Activated T-helper 1 cell treated with anti-CD3 and anti-CD28 coated beads, Interleukin-12 subunit alpha, Interleukin-12 subunit beta, Interleukin-2, Interleukin-4 antibody, amounts not matched to agents 30 ng/mL and 10 ng/mL and 1 ng/mL, durations not matched to agents 14 hours and 24 hours and 36 hours (primary cell): ENCODE results near the gene PPP1R9A. TPM values are rescaled to one million over a fixed set of nuclear protein-coding genes. Genes with fewer than 3 reads are reported as not detected.
"Not testable (repeated sequence)": the region's sequence is repeated elsewhere in the genome, so short reads cannot be mapped to it uniquely, and the experiment has no call there.

Experiments used
- DNase-seq: peaks from one replicate; pipeline ENCODE4 v3.0.0; 2021; ENCODE audit warnings: low spot score
- H3K27ac Mint-ChIP-seq: one replicate; pipeline ENCODE4 v1.8.0; 2021; ENCODE audit warnings: mild to moderate bottlenecking, mixed read lengths
- H3K27me3 Mint-ChIP-seq: one replicate; pipeline ENCODE4 v1.8.0; 2022; ENCODE audit warnings: mild to moderate bottlenecking, moderate library complexity, mixed read lengths; ENCODE audit not compliant: insufficient read depth
- H3K36me3 Mint-ChIP-seq: one replicate; pipeline ENCODE4 v1.8.0; 2021; ENCODE audit warnings: low read depth, mixed read lengths
- H3K4me1 Mint-ChIP-seq: one replicate; pipeline ENCODE4 v1.8.0; 2021; ENCODE audit warnings: low read depth, mixed read lengths
- H3K4me3 Mint-ChIP-seq: one replicate; pipeline ENCODE4 v1.8.0; 2021; ENCODE audit warnings: mild to moderate bottlenecking, moderate library complexity, mixed read lengths
- H3K9me3 Mint-ChIP-seq: one replicate; pipeline ENCODE4 v1.8.0; 2021; ENCODE audit warnings: mixed read lengths
- intact Hi-C: fragments of 100-400 bp; cut with micrococcal nuclease; formaldehyde crosslinking; loops from one replicate; pipeline ENCODE4 v1.15.1; 2024
- total RNA-seq: library from RNA; stranded (reverse); gene quantifications from 2 replicates; pipeline ENCODE4 v1.2.3, GENCODE V29; 2022

Gene PPP1R9A
- total RNA-seq, 1 donor from 2014 or later: not detected

- Mint-ChIP-seq H3K9me3 (no peaks in the 10 kb centered on the region), H3K4me1 (no peaks in the 10 kb centered on the region), H3K4me3 (no peak overlapping the region), H3K27me3 (no peaks in the 10 kb centered on the region), H3K36me3 (no peaks in the 10 kb centered on the region), H3K27ac (no peak overlapping the region)
- intact Hi-C loops: no loop called here
- no peak for DNase-seq
These were observed 63.9 kb downstream of the PPP1R9A start for GRCh38 chr7:94971051-94971867.

- intact Hi-C loops: no loop called here
- no peaks in the 10 kb centered on the region for H3K4me1 Mint-ChIP-seq
- no peaks in the 10 kb centered on the region for H3K27me3 Mint-ChIP-seq
- no peak for DNase-seq
- H3K4me3 Mint-ChIP-seq: no peak overlapping the region
- H3K27ac Mint-ChIP-seq: no peak overlapping the region
- no peaks in the 10 kb centered on the region for H3K36me3 Mint-ChIP-seq
- H3K9me3 Mint-ChIP-seq: no peaks in the 10 kb centered on the region
These were observed 64.9 kb downstream of the PPP1R9A start for GRCh38 chr7:94972296-94972695.

GRCh38 chr7:94973844-94974243 is 66.5 kb downstream of the PPP1R9A start:
- DNase-seq: no peak
- Mint-ChIP-seq H3K27me3 (no peaks in the 10 kb centered on the region), H3K4me1 (no peaks in the 10 kb centered on the region), H3K27ac (no peak overlapping the region), H3K36me3 (no peaks in the 10 kb centered on the region), H3K9me3 (no peaks in the 10 kb centered on the region), H3K4me3 (no peak overlapping the region)
- intact Hi-C loops: no loop called here

- intact Hi-C loops: no loop called here
- Mint-ChIP-seq H3K27ac (no peak overlapping the region), H3K9me3 (no peaks in the 10 kb centered on the region), H3K4me3 (no peak overlapping the region), H3K27me3 (no peaks in the 10 kb centered on the region), H3K36me3 (no peaks in the 10 kb centered on the region), H3K4me1 (no peaks in the 10 kb centered on the region)
- no peak for DNase-seq
These were observed 67.0 kb downstream of the PPP1R9A start for GRCh38 chr7:94974423-94974822.

GRCh38 chr7:94975336-94975735 is 67.9 kb downstream of the PPP1R9A start:
- no peak for DNase-seq
- Mint-ChIP-seq H3K4me3 (no peak overlapping the region), H3K4me1 (no peaks in the 10 kb centered on the region), H3K27ac (no peak overlapping the region), H3K36me3 (no peaks in the 10 kb centered on the region), H3K27me3 (no peaks in the 10 kb centered on the region), H3K9me3 (no peaks in the 10 kb centered on the region)
- intact Hi-C loops: no loop called here

GRCh38 chr7:94980418-94981142 is 73.2 kb downstream of the PPP1R9A start:
- Mint-ChIP-seq H3K9me3 (no peaks in the 10 kb centered on the region), H3K27ac (no peak overlapping the region), H3K4me1 (no peaks in the 10 kb centered on the region), H3K27me3 (no peaks in the 10 kb centered on the region), H3K4me3 (no peak overlapping the region), H3K36me3 (no peaks in the 10 kb centered on the region)
- intact Hi-C loops: no loop called here
- DNase-seq: no peak

GRCh38 chr7:94995921-94996320 is 88.5 kb downstream of the PPP1R9A start:
- Mint-ChIP-seq H3K9me3 (no peaks in the 10 kb centered on the region), H3K4me1 (no peaks in the 10 kb centered on the region), H3K36me3 (no peaks in the 10 kb centered on the region), H3K27ac (no peak overlapping the region), H3K27me3 (no peaks in the 10 kb centered on the region), H3K4me3 (no peak overlapping the region)
- no peak for DNase-seq
- intact Hi-C loops: no loop called here

- Mint-ChIP-seq H3K4me3 (no peak overlapping the region), H3K27me3 (no peaks in the 10 kb centered on the region), H3K27ac (no peak overlapping the region), H3K9me3 (no peaks in the 10 kb centered on the region), H3K36me3 (no peaks in the 10 kb centered on the region), H3K4me1 (no peaks in the 10 kb centered on the region)
- DNase-seq: no peak
- intact Hi-C loops: no loop called here
These were observed 89.0 kb downstream of the PPP1R9A start for GRCh38 chr7:94996369-94996768.

- DNase-seq: no peak
- Mint-ChIP-seq H3K27me3 (no peaks in the 10 kb centered on the region), H3K4me1 (no peaks in the 10 kb centered on the region), H3K9me3 (no peaks in the 10 kb centered on the region), H3K36me3 (no peaks in the 10 kb centered on the region), H3K27ac (no peak overlapping the region), H3K4me3 (no peak overlapping the region)
- intact Hi-C loops: no loop called here
These were observed 90.2 kb downstream of the PPP1R9A start for GRCh38 chr7:94997547-94997946.

- Mint-ChIP-seq H3K9me3 (no peaks in the 10 kb centered on the region), H3K27me3 (no peaks in the 10 kb centered on the region), H3K27ac (no peak overlapping the region), H3K4me3 (no peak overlapping the region), H3K36me3 (no peaks in the 10 kb centered on the region), H3K4me1 (no peaks in the 10 kb centered on the region)
- DNase-seq: no peak
- intact Hi-C loops: no loop called here
These were observed 91.1 kb downstream of the PPP1R9A start for GRCh38 chr7:94998266-94999068.

- Mint-ChIP-seq H3K27ac (no peak overlapping the region), H3K4me1 (no peaks in the 10 kb centered on the region), H3K27me3 (no peaks in the 10 kb centered on the region), H3K36me3 (no peaks in the 10 kb centered on the region), H3K9me3 (no peaks in the 10 kb centered on the region), H3K4me3 (no peak overlapping the region)
- no peak for DNase-seq
- intact Hi-C loops: no loop called here
These were observed 91.6 kb downstream of the PPP1R9A start for GRCh38 chr7:94999069-94999351.

GRCh38 chr7:94999601-95000000 is 92.2 kb downstream of the PPP1R9A start:
- H3K27me3 Mint-ChIP-seq, H3K27ac Mint-ChIP-seq, H3K4me3 Mint-ChIP-seq, intact Hi-C loops, H3K4me1 Mint-ChIP-seq, DNase-seq, H3K9me3 Mint-ChIP-seq, H3K36me3 Mint-ChIP-seq: not testable (repeated sequence)

GRCh38 chr7:95001258-95001657 is 93.9 kb downstream of the PPP1R9A start:
- no peak overlapping the region for H3K4me3 Mint-ChIP-seq
- no peak overlapping the region for H3K27ac Mint-ChIP-seq
- DNase-seq: no peak
- H3K36me3 Mint-ChIP-seq: no peaks in the 10 kb centered on the region
- intact Hi-C loops: no loop called here
- H3K4me1 Mint-ChIP-seq: no peaks in the 10 kb centered on the region
- H3K9me3 Mint-ChIP-seq: no peaks in the 10 kb centered on the region
- no peaks in the 10 kb centered on the region for H3K27me3 Mint-ChIP-seq
